GM12878 (cell line): ENCODE results near the gene SPRED3. TPM values are rescaled to one million over a fixed set of nuclear protein-coding genes. Genes with fewer than 3 reads are reported as not detected.
"Not testable (repeated sequence)": the region's sequence is repeated elsewhere in the genome, so short reads cannot be mapped to it uniquely, and the experiment has no call there.

Experiments used
- ATAC-seq: fragments of 200-7000 bp; cut with Tn5 transposase; 3 replicates; pipeline ENCODE4 v1.9.1; 2020; ENCODE audit warnings: mild to moderate bottlenecking, moderate library complexity
- BruUV-seq: library from RNA; stranded (reverse); fragments of 400-500 nt; replicated peaks from 2 replicates; lab custom pipeline; 2021; lab: Mats Ljungman, UMichigan
- CTCF ChIA-PET: fragments of 300-600 bp; sonication (Branson Sonifier 250); formaldehyde crosslinking; extraction: SDS; loops from one replicate; lab custom pipeline; 2021; ENCODE audit warnings: inconsistent platforms; lab: Yijun Ruan, JAX
- POLR2A ChIA-PET: fragments of 350-600 bp; formaldehyde crosslinking; extraction: SDS; loops from one replicate; lab custom pipeline; 2021; ENCODE audit warnings: inconsistent platforms; lab: Charles Lee
- RAD21 ChIA-PET: fragments of 300-600 bp; sonication (Branson Sonifier 250); formaldehyde crosslinking; loops from one replicate; lab custom pipeline; 2023; ENCODE audit warnings: antibody characterized with exemption; ENCODE audit not compliant: unreplicated experiment; lab: Charles Lee
- SMC1A ChIA-PET: fragments of 300-600 bp; sonication (Branson Sonifier 250); formaldehyde crosslinking; loops from one replicate; lab custom pipeline; 2023; ENCODE audit not compliant: unreplicated experiment, uncharacterized antibody; lab: Charles Lee
- DNase-seq: peaks from one replicate; pipeline ENCODE4 v3.0.0-alpha.2; 2011; ENCODE audit warnings: low read depth, low spot score
- FAIRE-seq: peaks from 3 replicates; lab custom pipeline; 2011; peaks lifted over from hg19 to GRCh38; lab: Jason Lieb, UNC
- H2AFZ ChIP-seq: 2 replicates; pipeline ENCODE4 v1.6.0; 2011; ENCODE audit warnings: low read depth, low read length, control low read depth; ENCODE audit not compliant: control insufficient read depth
- H3K27ac ChIP-seq: 2 replicates; pipeline ENCODE4 v1.5.1; 2011; ENCODE audit warnings: control low read depth; ENCODE audit not compliant: control insufficient read depth, insufficient read depth
- H3K27me3 ChIP-seq, 2 experiments: replicated peaks in 1 of 2; 2 replicates each; pipeline versions ENCODE4 v1.6.0 to v1.6.1; 2011; ENCODE audit warnings: low read length in 1 of 2; ENCODE audit not compliant: control insufficient read depth in 2 of 2, insufficient read depth in 2 of 2
- H3K36me3 ChIP-seq, 2 experiments: 2 replicates each; pipeline ENCODE4 v1.5.1; 2011; ENCODE audit warnings: low read length in 1 of 2; ENCODE audit not compliant: control insufficient read depth in 2 of 2, insufficient read depth in 2 of 2
- H3K4me1 ChIP-seq: 2 replicates; pipeline ENCODE4 v1.6.1; 2011; ENCODE audit warnings: mild to moderate bottlenecking, low read length, moderate library complexity, mixed read lengths; ENCODE audit not compliant: control insufficient read depth, insufficient read depth
- H3K4me2 ChIP-seq: 2 replicates; pipeline ENCODE4 v1.6.0; 2011; ENCODE audit warnings: control low read depth; ENCODE audit not compliant: control insufficient read depth, insufficient read depth
- H3K4me3 ChIP-seq: fragments of 200-600 bp; sonication (generic); 2 replicates; pipeline ENCODE4 v1.5.1; 2016
- H3K79me2 ChIP-seq: 2 replicates; pipeline ENCODE4 v1.6.0; 2011; ENCODE audit warnings: low read length; ENCODE audit not compliant: control insufficient read depth, insufficient read depth
- H3K9ac ChIP-seq: 2 replicates; pipeline ENCODE4 v1.8.0; 2011; ENCODE audit warnings: low read length, control low read depth, mixed read lengths; ENCODE audit not compliant: control insufficient read depth, insufficient read depth
- H3K9me3 ChIP-seq: replicated peaks from 3 replicates; pipeline ENCODE4 v1.5.1; 2011; ENCODE audit warnings: mild to moderate bottlenecking, low read length; ENCODE audit not compliant: control insufficient read depth, insufficient read depth
- H4K20me1 ChIP-seq: 2 replicates; pipeline ENCODE4 v1.6.0; 2011; ENCODE audit not compliant: control insufficient read depth, insufficient read depth
- EGR1 ChIP-seq, 2 experiments: IDR thresholded peaks; 1 replicate in 1 of 2; 2 replicates in 1 of 2; pipeline ENCODE4 v1.6.1; 2011 to 2012; ENCODE audit warnings: low read depth in 2 of 2, low read length in 2 of 2, borderline replicate concordance in 1 of 2, mild to moderate bottlenecking in 1 of 2, moderate library complexity in 1 of 2
- IRF5 ChIP-seq: fragments of 450-650 bp; IDR thresholded peaks from 2 replicates; pipeline ENCODE4 v1.6.1; 2017; ENCODE audit warnings: borderline replicate concordance
- MAX ChIP-seq: IDR thresholded peaks from 2 replicates; pipeline ENCODE4 v1.6.1; 2012; ENCODE audit warnings: low read depth, low read length, improper control_type of control experiment
- PKNOX1 ChIP-seq: fragments of 450-650 bp; IDR thresholded peaks from 2 replicates; pipeline ENCODE4 v1.6.1; 2016; ENCODE audit warnings: mild to moderate bottlenecking
- TAF1 ChIP-seq: IDR thresholded peaks from 2 replicates; pipeline ENCODE4 v1.6.1; 2011; ENCODE audit warnings: mild to moderate bottlenecking, low read depth, low read length, borderline replicate concordance
- WGBS: methylation state at CpG from one replicate; pipeline ENCODE4 v1.1.6; 2016; ENCODE audit warnings: low lambda C conversion rate; ENCODE audit not compliant: insufficient replicate concordance, insufficient coverage; ENCODE audit errors: missing lambda C conversion rate; 5-methylcytosine and 5-hydroxymethylcytosine counted together
- in situ Hi-C: fragments of 300-500 bp; cut with MboI; formaldehyde crosslinking; loops from 9 replicates; pipeline ENCODE4 v1.14.3; 2018; ENCODE audit warnings: mixed read lengths
- intact Hi-C: fragments of 100-400 bp; cut with micrococcal nuclease; formaldehyde crosslinking; loops from one replicate; pipeline ENCODE4 v1.14.2; 2022; ENCODE audit not compliant: unreplicated experiment
- polyA plus RNA-seq, 11 experiments: library from polyadenylated mRNA; depleted of rRNA in 4 of 11; unstranded in 6 of 11; stranded (reverse) in 5 of 11; fragments of >200 nt; fragmentation: Nextera tagmentation in 4 of 11; fragmentation: Illumina TruSeq in 1 of 11; extraction: Ambion mirVana in 4 of 11; extraction: Trizol in 1 of 11; gene quantifications; 1 replicate in 1 of 11; 2 replicates in 10 of 11; pipeline versions ENCODE4 v1.2.1 to v1.2.3, GENCODE V29; 2011 to 2016; ENCODE audit warnings: inconsistent platforms in 2 of 11, missing spikeins in 2 of 11, low read depth in 1 of 11
- total RNA-seq, 4 experiments: library from RNA; depleted of rRNA in 3 of 4; stranded (reverse); fragments of >200 nt in 3 of 4; fragmentation: Illumina TruSeq in 1 of 4; extraction: Trizol in 1 of 4; gene quantifications; 2 replicates each; pipeline versions ENCODE4 v1.2.1 to v1.2.3, GENCODE V29; 2013 to 2021

Gene SPRED3
- total and polyA plus RNA-seq, 10 of the 15 experiments (the other 5 are each of a cell fraction or from before 2014, with no cell fraction given): 0.09 to 1.5 (median 0.31) TPM; not detected in 2

- TF ChIP-seq MAX (no peak), IRF5 (no peak), PKNOX1 (no peak)
- TF ChIP-seq, all 136 proteins: peak for 2
Observed at GRCh38 chr19:38361633-38362075, 26.8 kb upstream of the SPRED3 start (continued).

- TF ChIP-seq TAF1: no peak
- 0 out of 3 replicates have a peak, but pooled peaks of 1 of the 2 experiments have one; percentile 16 for TF ChIP-seq EGR1 (IDR thresholded peaks at IDR 0.05; ENCODE audit: borderline replicate concordance in 1 of 2, low read depth in 2 of 2, low read length in 2 of 2)
- TF ChIP-seq, all 136 proteins: peak for 1
- no peaks in the 10 kb centered on the region for H3K79me2 ChIP-seq
- H3K27ac ChIP-seq: no peak overlapping the region
- peaks cover 0 to 2% of the 10 kb centered on the region in 2 experiments; a peak in 3 of 4 replicates for H3K27me3 ChIP-seq
- no peaks in the 10 kb centered on the region for H4K20me1 ChIP-seq
- peak overlapping the region; percentile 95 for H3K4me2 ChIP-seq
- in situ Hi-C loops: no loop called here
- ChIA-PET POLR2A (no interaction called here), CTCF (no interaction called here), RAD21 (no interaction called here), SMC1A (no interaction called here)
- no peak overlapping the region; the same call in 1 of the 2 replicates for H3K9ac ChIP-seq
- no TSS peak for BruUV-seq
- no peaks in the 10 kb centered on the region for H3K9me3 ChIP-seq
- peak overlapping the region; percentile 77 for H2AFZ ChIP-seq
- FAIRE-seq: no peak
- 4% methylated on average over 65 of the region's 68 CpGs for WGBS
- H3K4me3 ChIP-seq: peak overlapping the region; percentile 71; the same call in 1 of the 2 replicates
- intact Hi-C loops: no loop called here
- no peaks in the 10 kb centered on the region for H3K36me3 ChIP-seq
- no peak for DNase-seq
- H3K4me1 ChIP-seq: no peaks in the 10 kb centered on the region; the same call in 1 of the 2 replicates
- ATAC-seq: peak; percentile 63
Observed at GRCh38 chr19:38362076-38362945, 26.2 kb upstream of the SPRED3 start.

- SMC1A ChIA-PET, CTCF ChIA-PET, H3K4me3 ChIP-seq, POLR2A ChIA-PET, H4K20me1 ChIP-seq, DNase-seq, ATAC-seq, BruUV-seq, H3K9ac ChIP-seq, H3K36me3 ChIP-seq, in situ Hi-C loops, FAIRE-seq, H3K9me3 ChIP-seq, RAD21 ChIA-PET, H3K27ac ChIP-seq, H3K79me2 ChIP-seq, H3K27me3 ChIP-seq, H3K4me1 ChIP-seq, H2AFZ ChIP-seq, intact Hi-C loops: not testable (repeated sequence)
- H3K4me2 ChIP-seq: 0 out of 2 replicates have a peak overlapping the region, but pooled peaks have one; percentile 7
- WGBS: 60% methylated on average over 13 of the region's 16 CpGs
Observed at GRCh38 chr19:38362946-38363688, 25.4 kb upstream of the SPRED3 start.
